Panc1 (cell line): ENCODE data around the gene EP400. TPM values are rescaled to one million over a fixed set of nuclear protein-coding genes. Genes with fewer than 3 reads are reported as not detected.

Source experiments
- ATAC-seq: fragments of 200-7000 bp; cut with Tn5 transposase; 2 replicates; pipeline ENCODE4 v1.9.1; 2020; ENCODE audit warnings: mild to moderate bottlenecking, moderate library complexity
- BruUV-seq: library from RNA; stranded (reverse); fragments of 400-500 nt; replicated peaks from 2 replicates; lab custom pipeline; 2021; lab: Mats Ljungman, UMichigan
- CTCF ChIA-PET: fragments of 300-600 bp; sonication (Branson Sonifier 250); formaldehyde crosslinking; loops from one replicate; lab custom pipeline; 2022; ENCODE audit warnings: antibody characterized with exemption; lab: Charles Lee
- POLR2A ChIA-PET: fragments of 300-600 bp; sonication (Branson Sonifier 250); formaldehyde crosslinking; loops from one replicate; lab custom pipeline; 2022; ENCODE audit warnings: antibody characterized with exemption; lab: Charles Lee
- DNase-seq: peaks from one replicate; pipeline ENCODE4 v3.0.0-alpha.2; 2010; ENCODE audit warnings: low read depth, low spot score
- H3K27ac ChIP-seq: 2 replicates; pipeline ENCODE4 v1.5.1; 2011; ENCODE audit warnings: mild to moderate bottlenecking, low read length, inconsistent platforms
- H3K27me3 ChIP-seq: fragments of 200-500 bp; sonication (Bioruptor generic); 2 replicates; pipeline ENCODE4 v1.6.0; 2014; ENCODE audit warnings: low read length, inconsistent platforms; ENCODE audit not compliant: control insufficient read depth, insufficient read depth
- H3K36me3 ChIP-seq: fragments of 200-500 bp; sonication (Bioruptor generic); 2 replicates; pipeline ENCODE4 v1.5.1; 2014; ENCODE audit warnings: inconsistent platforms, mild to moderate bottlenecking, low read length, moderate library complexity; ENCODE audit not compliant: control insufficient read depth, insufficient read depth
- H3K4me1 ChIP-seq: 2 replicates; pipeline ENCODE4 v1.5.1; 2011; ENCODE audit warnings: inconsistent platforms, mild to moderate bottlenecking, low read length, moderate library complexity; ENCODE audit not compliant: control insufficient read depth, insufficient read depth
- H3K4me3 ChIP-seq, 2 experiments: 2 replicates each; pipeline ENCODE4 v1.5.1; 2011 to 2012; ENCODE audit warnings: low read depth in 2 of 2, low read length in 2 of 2, mild to moderate bottlenecking in 2 of 2, inconsistent platforms in 1 of 2, moderate library complexity in 1 of 2
- H3K9me3 ChIP-seq: fragments of 200-500 bp; sonication (Bioruptor generic); 2 replicates; pipeline ENCODE4 v1.5.1; 2014; ENCODE audit warnings: low read depth, mild to moderate bottlenecking, inconsistent platforms, low read length, moderate library complexity; ENCODE audit not compliant: control insufficient read depth, insufficient read depth
- CTCF ChIP-seq: fragments of 450-650 bp; IDR thresholded peaks from 2 replicates; pipeline ENCODE4 v1.5.1; 2017; ENCODE audit warnings: mild to moderate bottlenecking
- POLR2AphosphoS5 ChIP-seq: IDR thresholded peaks from 2 replicates; pipeline ENCODE4 v1.6.1; 2012; ENCODE audit warnings: mild to moderate bottlenecking, low read depth, low read length, moderate library complexity
- REST ChIP-seq, 2 experiments: IDR thresholded peaks; 2 replicates each; pipeline ENCODE4 v1.6.1; 2011 to 2012; ENCODE audit warnings: low read depth in 2 of 2, control low read depth in 1 of 2, low read length in 1 of 2, mild to moderate bottlenecking in 1 of 2, moderate library complexity in 1 of 2; ENCODE audit not compliant: insufficient read depth in 1 of 2
- SIN3A ChIP-seq: IDR thresholded peaks from 2 replicates; pipeline ENCODE4 v1.6.1; 2012; ENCODE audit warnings: low read depth, mild to moderate bottlenecking, low read length, moderate library complexity, borderline replicate concordance; ENCODE audit not compliant: insufficient read depth
- TCF7L2 ChIP-seq: IDR thresholded peaks from 2 replicates; pipeline ENCODE4 v1.6.1; 2011; ENCODE audit warnings: mild to moderate bottlenecking, low read depth, low read length, inconsistent platforms
- in situ Hi-C: cut with HindIII; loops from 2 replicates; pipeline ENCODE4 v1.10.0; 2016; ENCODE audit warnings: low sequenced_read_pairs, low pct_unique_long_range_greater_than_20kb
- intact Hi-C: fragments of 100-400 bp; cut with micrococcal nuclease; formaldehyde crosslinking; loops from one replicate; pipeline ENCODE4 v1.10.0; 2022; ENCODE audit not compliant: unreplicated experiment
- total RNA-seq: library from RNA; stranded (reverse); gene quantifications from one replicate; pipeline ENCODE4 v1.2.1, GENCODE V29; 2021; ENCODE audit not compliant: unreplicated experiment

The EP400 gene
- total RNA-seq, 1 experiment from 2014 or later: 59.4 TPM

- Histone ChIP-seq H3K4me1 (no peaks in the 10 kb centered on the region), H3K36me3 (peaks cover 8% of the 10 kb centered on the region), H3K4me3 (no peak overlapping the region), H3K27ac (no peak overlapping the region), H3K9me3 (no peaks in the 10 kb centered on the region), H3K27me3 (no peaks in the 10 kb centered on the region)
- no peak for ATAC-seq
- ChIA-PET POLR2A (interaction anchor here (0.6 kb wide), 1 partner anchor 269 kb away, joined by 8 read pairs; no protein-coding TSS in a partner anchor), CTCF (no interaction called here)
- no peak for TF ChIP-seq POLR2AphosphoS5
- TF ChIP-seq TCF7L2: no peak
- no peak for TF ChIP-seq REST (IDR thresholded peaks at IDR 0.05; ENCODE audit: insufficient read depth in 1 of 2, low read depth in 2 of 2, low read length in 1 of 2)
- TF ChIP-seq SIN3A: no peak
- TF ChIP-seq CTCF: no peak
- intact Hi-C loops (no loop called here), in situ Hi-C loops (no loop called here)
- no peak for DNase-seq
- no TSS peak for BruUV-seq
Observed at GRCh38 chr12:132052196-132052932, 102.6 kb downstream of the EP400 start.

GRCh38 chr12:132053338-132054330 lies 103.9 kb downstream of the EP400 start:
- no peak for DNase-seq
- H3K4me3 ChIP-seq: no peak overlapping the region
- no peak for ATAC-seq
- H3K27ac ChIP-seq: no peak overlapping the region
- BruUV-seq: no TSS peak
- H3K36me3 ChIP-seq: peaks cover 8% of the 10 kb centered on the region
- H3K4me1 ChIP-seq: no peaks in the 10 kb centered on the region
- H3K9me3 ChIP-seq: no peaks in the 10 kb centered on the region
- in situ Hi-C loops: no loop called here
- ChIA-PET CTCF (no interaction called here), POLR2A (interaction anchor here (0.6 kb wide), 1 partner anchor 270 kb away, joined by 8 read pairs; no protein-coding TSS in a partner anchor)
- intact Hi-C loops: no loop called here
- H3K27me3 ChIP-seq: no peaks in the 10 kb centered on the region
- no peak for TF ChIP-seq CTCF
- TF ChIP-seq SIN3A: no peak
- TF ChIP-seq REST (IDR thresholded peaks at IDR 0.05; ENCODE audit: insufficient read depth in 1 of 2, low read depth in 2 of 2, low read length in 1 of 2): no peak
- TF ChIP-seq TCF7L2: no peak
- no peak for TF ChIP-seq POLR2AphosphoS5
